ENCODE measurements around the gene TBCC.
A peak's percentile ranks its signal among the peaks of the same experiment; 100 is the strongest.
"Not testable (repeated sequence)": the region's sequence is repeated elsewhere in the genome, so short reads cannot be mapped to it uniquely, and the experiment has no call there.

Gene TBCC

GRCh38 chr6:42745640-42746462, at the start of gene TBCC:
TBCC (minus strand) TSS chr6:42746103; CDS start chr6:42746073, 30 bp downstream.
- DNase-seq (ENCODE audit: low read depth, low spot score), result peak; percentile 93

GRCh38 chr6:42795651-42796050, 49.7 kb upstream of the TBCC start:
- DNase-seq (ENCODE audit: low read depth, low spot score), result no peak

GRCh38 chr6:42791706-42792320, 45.9 kb upstream of the TBCC start:
- no peak for DNase-seq (ENCODE audit: low read depth, low spot score)

GRCh38 chr6:42790549-42791181, 44.8 kb upstream of the TBCC start:
- no peak for DNase-seq (ENCODE audit: low read depth, low spot score)

- DNase-seq (ENCODE audit: low read depth, low spot score), result no peak
These were observed 42.8 kb upstream of the TBCC start for GRCh38 chr6:42788671-42789070.

- DNase-seq (ENCODE audit: low read depth, low spot score), result no peak
These were observed 41.2 kb upstream of the TBCC start for GRCh38 chr6:42787063-42787472.

GRCh38 chr6:42786525-42786985, 40.7 kb upstream of the TBCC start:
- no peak for DNase-seq (ENCODE audit: low read depth, low spot score)

GRCh38 chr6:42784717-42785498, 39.0 kb upstream of the TBCC start:
- no peak for DNase-seq (ENCODE audit: low read depth, low spot score)

GRCh38 chr6:42783876-42784642, 38.2 kb upstream of the TBCC start:
- DNase-seq (ENCODE audit: low read depth, low spot score), result no peak

GRCh38 chr6:42783177-42783875, 37.4 kb upstream of the TBCC start:
- DNase-seq (ENCODE audit: low read depth, low spot score), result no peak

- DNase-seq (ENCODE audit: low read depth, low spot score), result peak; percentile 68
These were observed 36.8 kb upstream of the TBCC start for GRCh38 chr6:42782689-42783176.

- DNase-seq (ENCODE audit: low read depth, low spot score), result peak; percentile 43
These were observed 36.1 kb upstream of the TBCC start, which contains the start of gene BICRAL for GRCh38 chr6:42781796-42782688. BICRAL (plus strand) TSS chr6:42782052; CDS start chr6:42822023, 39,971 bp downstream.

- no peak for DNase-seq (ENCODE audit: low read depth, low spot score)
These were observed 35.6 kb upstream of the TBCC start for GRCh38 chr6:42781546-42781795.

- no peak for DNase-seq (ENCODE audit: low read depth, low spot score)
These were observed 33.6 kb upstream of the TBCC start for GRCh38 chr6:42779521-42779920.

GRCh38 chr6:42778122-42778521, 32.2 kb upstream of the TBCC start:
- no peak for DNase-seq (ENCODE audit: low read depth, low spot score)

GRCh38 chr6:42777126-42777822, 31.4 kb upstream of the TBCC start:
- DNase-seq (ENCODE audit: low read depth, low spot score), result no peak

- not testable (repeated sequence) for DNase-seq (ENCODE audit: low read depth, low spot score)
These were observed 29.1 kb upstream of the TBCC start for GRCh38 chr6:42774821-42775487.

GRCh38 chr6:42774201-42774600, 28.3 kb upstream of the TBCC start:
- no peak for DNase-seq (ENCODE audit: low read depth, low spot score)
